ENCODE results near the gene CRMP1. TPM values are rescaled to one million over a fixed set of nuclear protein-coding genes. Genes with fewer than 3 reads are reported as not detected.

CRMP1 gene
- total RNA-seq, 1 donor from 2014 or later = 67.4 TPM

- peaks cover 15% of the 10 kb centered on the region for H3K4me1 Mint-ChIP-seq (ENCODE audit: low read depth, unreplicated experiment)
These were observed 29.1 kb upstream of the CRMP1 start for GRCh38 chr4:5921981-5922380.

DNA sequence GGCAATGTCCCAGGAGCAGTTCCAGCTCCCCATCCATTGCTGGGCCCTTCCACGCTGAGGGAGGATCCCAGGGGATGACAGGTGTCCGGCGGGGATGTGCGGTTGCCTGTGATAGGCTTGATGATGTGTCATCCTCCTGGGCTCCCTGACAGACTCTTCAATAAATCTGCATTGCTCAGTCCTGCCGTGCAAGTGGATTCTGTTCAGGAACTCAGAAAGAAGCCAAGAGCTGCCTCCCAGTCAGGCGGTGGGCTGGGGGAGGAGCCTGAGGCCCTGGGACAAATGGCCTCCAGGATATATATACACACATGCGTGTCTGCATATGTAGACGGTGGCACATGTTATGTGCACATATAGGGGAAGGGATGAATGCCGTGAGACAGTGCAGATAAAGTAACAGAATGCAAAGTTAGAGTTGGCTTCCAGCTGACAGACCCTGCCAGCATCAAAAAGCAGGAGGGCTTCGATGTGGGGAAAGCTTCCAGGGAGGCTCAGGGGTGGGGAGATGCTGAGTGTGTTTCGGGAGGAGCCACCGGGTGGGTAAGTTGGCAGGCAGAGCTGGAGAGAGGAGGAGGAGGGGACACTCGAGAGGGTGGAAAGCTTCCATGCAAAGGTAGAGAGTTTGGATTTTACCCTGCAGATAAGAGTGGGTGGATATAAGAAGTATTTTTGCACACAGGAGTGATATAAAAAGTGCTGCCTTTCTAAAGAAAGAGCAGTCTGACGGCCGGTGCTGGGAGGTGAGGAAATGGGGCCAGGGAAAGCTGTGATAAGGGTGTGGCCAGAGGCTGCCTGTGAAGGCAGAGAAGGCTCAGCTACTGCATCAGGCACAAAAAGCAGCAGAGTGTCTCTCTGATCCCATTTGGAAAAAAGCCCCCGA, 28.5 kb upstream of the CRMP1 start:
- peaks cover 58% of the 10 kb centered on the region for H3K27me3 Mint-ChIP-seq (ENCODE audit: low read depth, unreplicated experiment)
- H3K27ac Mint-ChIP-seq (ENCODE audit: unreplicated experiment) = no peak overlapping the region
- Histone ChIP-seq H3K79me2 (ENCODE audit: insufficient read depth, low read length) (no peaks in the 10 kb centered on the region), H3K4me1 (ENCODE audit: insufficient read depth, low read length) (no peaks in the 10 kb centered on the region), H3K9me3 (ENCODE audit: insufficient read depth, low read depth, low read length) (no peaks in the 10 kb centered on the region), H3K9ac (ENCODE audit: low read length) (no peak overlapping the region), H2AFZ (ENCODE audit: low read depth, low read length) (no peak overlapping the region), H3K4me2 (ENCODE audit: low read length) (no peak overlapping the region), H3K36me3 (ENCODE audit: insufficient read depth, low read length) (no peaks in the 10 kb centered on the region), H3K27me3 (ENCODE audit: insufficient read depth, low read length) (peaks cover 8% of the 10 kb centered on the region), H3K27ac (ENCODE audit: low read depth, low read length) (no peak overlapping the region), H4K20me1 (ENCODE audit: insufficient read depth, low read length) (no peaks in the 10 kb centered on the region), H3K4me3 (ENCODE audit: insufficient read depth, low read depth, low read length) (no peak overlapping the region)
- no peaks in the 10 kb centered on the region for H3K36me3 Mint-ChIP-seq (ENCODE audit: low read depth, unreplicated experiment)
- H3K4me1 Mint-ChIP-seq (ENCODE audit: low read depth, unreplicated experiment) = peaks cover 15% of the 10 kb centered on the region
- FAIRE-seq = no peak
- no peak overlapping the region for H3K4me3 Mint-ChIP-seq (ENCODE audit: unreplicated experiment)
- no peak for DNase-seq (ENCODE audit: low read depth)
- peaks cover 2% of the 10 kb centered on the region for H3K9me3 Mint-ChIP-seq (ENCODE audit: unreplicated experiment)
- no peak for TF ChIP-seq EZH2 (IDR thresholded peaks at IDR 0.05; ENCODE audit: insufficient read depth, low read length)
- TF ChIP-seq, protein P1, sequence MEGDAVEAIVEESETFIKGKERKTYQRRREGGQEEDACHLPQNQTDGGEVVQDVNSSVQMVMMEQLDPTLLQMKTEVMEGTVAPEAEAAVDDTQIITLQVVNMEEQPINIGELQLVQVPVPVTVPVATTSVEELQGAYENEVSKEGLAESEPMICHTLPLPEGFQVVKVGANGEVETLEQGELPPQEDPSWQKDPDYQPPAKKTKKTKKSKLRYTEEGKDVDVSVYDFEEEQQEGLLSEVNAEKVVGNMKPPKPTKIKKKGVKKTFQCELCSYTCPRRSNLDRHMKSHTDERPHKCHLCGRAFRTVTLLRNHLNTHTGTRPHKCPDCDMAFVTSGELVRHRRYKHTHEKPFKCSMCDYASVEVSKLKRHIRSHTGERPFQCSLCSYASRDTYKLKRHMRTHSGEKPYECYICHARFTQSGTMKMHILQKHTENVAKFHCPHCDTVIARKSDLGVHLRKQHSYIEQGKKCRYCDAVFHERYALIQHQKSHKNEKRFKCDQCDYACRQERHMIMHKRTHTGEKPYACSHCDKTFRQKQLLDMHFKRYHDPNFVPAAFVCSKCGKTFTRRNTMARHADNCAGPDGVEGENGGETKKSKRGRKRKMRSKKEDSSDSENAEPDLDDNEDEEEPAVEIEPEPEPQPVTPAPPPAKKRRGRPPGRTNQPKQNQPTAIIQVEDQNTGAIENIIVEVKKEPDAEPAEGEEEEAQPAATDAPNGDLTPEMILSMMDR (IDR thresholded peaks at IDR 0.05; ENCODE audit: insufficient read depth, low read depth, low read length) = no peak

More at GRCh38 chr4:5921981-5922380, 29.1 kb upstream of the CRMP1 start:
- Mint-ChIP-seq H3K4me3 (ENCODE audit: unreplicated experiment) (no peak overlapping the region), H3K27ac (ENCODE audit: unreplicated experiment) (no peak overlapping the region), H3K27me3 (ENCODE audit: low read depth, unreplicated experiment) (peaks cover 58% of the 10 kb centered on the region), H3K9me3 (ENCODE audit: unreplicated experiment) (peaks cover 2% of the 10 kb centered on the region), H3K36me3 (ENCODE audit: low read depth, unreplicated experiment) (no peaks in the 10 kb centered on the region)
- Histone ChIP-seq H3K79me2 (ENCODE audit: insufficient read depth, low read length) (no peaks in the 10 kb centered on the region), H3K27ac (ENCODE audit: low read depth, low read length) (no peak overlapping the region), H3K27me3 (ENCODE audit: insufficient read depth, low read length) (peaks cover 8% of the 10 kb centered on the region), H3K36me3 (ENCODE audit: insufficient read depth, low read length) (no peaks in the 10 kb centered on the region), H3K4me2 (ENCODE audit: low read length) (no peak overlapping the region), H2AFZ (ENCODE audit: low read depth, low read length) (no peak overlapping the region), H3K9ac (ENCODE audit: low read length) (no peak overlapping the region), H3K9me3 (ENCODE audit: insufficient read depth, low read depth, low read length) (no peaks in the 10 kb centered on the region), H3K4me3 (ENCODE audit: insufficient read depth, low read depth, low read length) (no peak overlapping the region), H4K20me1 (ENCODE audit: insufficient read depth, low read length) (no peaks in the 10 kb centered on the region), H3K4me1 (ENCODE audit: insufficient read depth, low read length) (no peaks in the 10 kb centered on the region)
- DNase-seq (ENCODE audit: low read depth) = no peak
- no peak for FAIRE-seq
- TF ChIP-seq EZH2 (IDR thresholded peaks at IDR 0.05; ENCODE audit: insufficient read depth, low read length) = no peak
- TF ChIP-seq, protein P1 (IDR thresholded peaks at IDR 0.05; ENCODE audit: insufficient read depth, low read depth, low read length) = no peak

DNA sequence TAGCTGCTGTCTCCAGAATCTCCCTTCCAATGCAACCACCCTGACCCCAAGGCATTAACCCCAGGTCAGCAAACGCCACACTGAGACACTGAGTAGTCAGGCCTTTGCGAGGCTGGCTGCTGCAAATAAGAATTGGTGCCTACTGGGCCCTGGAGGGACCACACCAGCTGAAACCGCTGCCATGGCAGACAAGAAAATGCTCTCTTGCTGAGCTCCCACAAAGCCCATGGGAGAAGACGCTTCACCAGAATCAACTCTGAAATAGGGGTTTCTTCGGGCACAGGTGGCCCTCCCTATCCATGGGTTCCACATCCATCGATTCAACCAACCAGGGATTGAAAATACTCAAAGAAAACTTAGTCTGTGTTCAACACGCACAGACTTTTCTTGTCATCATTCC, 26.7 kb upstream of the CRMP1 start:
- H2AFZ ChIP-seq (ENCODE audit: low read depth, low read length) = no peak overlapping the region
- no peaks in the 10 kb centered on the region for H3K4me1 ChIP-seq (ENCODE audit: insufficient read depth, low read length)
- H3K36me3 ChIP-seq (ENCODE audit: insufficient read depth, low read length) = no peaks in the 10 kb centered on the region
- no peak overlapping the region for H3K27ac ChIP-seq (ENCODE audit: low read depth, low read length)
- H3K27me3 Mint-ChIP-seq (ENCODE audit: low read depth, unreplicated experiment) = peaks cover 58% of the 10 kb centered on the region
- no peaks in the 10 kb centered on the region for H3K9me3 ChIP-seq (ENCODE audit: insufficient read depth, low read depth, low read length)
- TF ChIP-seq EZH2 (IDR thresholded peaks at IDR 0.05; ENCODE audit: insufficient read depth, low read length) = no peak
- TF ChIP-seq, protein P1 (IDR thresholded peaks at IDR 0.05; ENCODE audit: insufficient read depth, low read depth, low read length) = no peak
- H3K36me3 Mint-ChIP-seq (ENCODE audit: low read depth, unreplicated experiment) = no peaks in the 10 kb centered on the region
- DNase-seq (ENCODE audit: low read depth) (no peak), FAIRE-seq (no peak)
- H3K4me2 ChIP-seq (ENCODE audit: low read length) = no peak overlapping the region
- no peaks in the 10 kb centered on the region for H4K20me1 ChIP-seq (ENCODE audit: insufficient read depth, low read length)
- peaks cover 2% of the 10 kb centered on the region for H3K9me3 Mint-ChIP-seq (ENCODE audit: unreplicated experiment)
- H3K9ac ChIP-seq (ENCODE audit: low read length) = no peak overlapping the region
- H3K27ac Mint-ChIP-seq (ENCODE audit: unreplicated experiment) = no peak overlapping the region
- peaks cover 15% of the 10 kb centered on the region for H3K4me1 Mint-ChIP-seq (ENCODE audit: low read depth, unreplicated experiment)
- peaks cover 8% of the 10 kb centered on the region for H3K27me3 ChIP-seq (ENCODE audit: insufficient read depth, low read length)
- no peaks in the 10 kb centered on the region for H3K79me2 ChIP-seq (ENCODE audit: insufficient read depth, low read length)
- no peak overlapping the region for H3K4me3 ChIP-seq (ENCODE audit: insufficient read depth, low read depth, low read length)
- H3K4me3 Mint-ChIP-seq (ENCODE audit: unreplicated experiment) = no peak overlapping the region
